Anterior cingulate cortex (tissue), 58 donors: ENCODE data around the gene KISS1.

Experiments used
- DNase-seq, 58 donors: peaks; one replicate each; lab custom pipeline; 2025; lab: John Stamatoyannopoulos, UW

KISS1 gene

DNA sequence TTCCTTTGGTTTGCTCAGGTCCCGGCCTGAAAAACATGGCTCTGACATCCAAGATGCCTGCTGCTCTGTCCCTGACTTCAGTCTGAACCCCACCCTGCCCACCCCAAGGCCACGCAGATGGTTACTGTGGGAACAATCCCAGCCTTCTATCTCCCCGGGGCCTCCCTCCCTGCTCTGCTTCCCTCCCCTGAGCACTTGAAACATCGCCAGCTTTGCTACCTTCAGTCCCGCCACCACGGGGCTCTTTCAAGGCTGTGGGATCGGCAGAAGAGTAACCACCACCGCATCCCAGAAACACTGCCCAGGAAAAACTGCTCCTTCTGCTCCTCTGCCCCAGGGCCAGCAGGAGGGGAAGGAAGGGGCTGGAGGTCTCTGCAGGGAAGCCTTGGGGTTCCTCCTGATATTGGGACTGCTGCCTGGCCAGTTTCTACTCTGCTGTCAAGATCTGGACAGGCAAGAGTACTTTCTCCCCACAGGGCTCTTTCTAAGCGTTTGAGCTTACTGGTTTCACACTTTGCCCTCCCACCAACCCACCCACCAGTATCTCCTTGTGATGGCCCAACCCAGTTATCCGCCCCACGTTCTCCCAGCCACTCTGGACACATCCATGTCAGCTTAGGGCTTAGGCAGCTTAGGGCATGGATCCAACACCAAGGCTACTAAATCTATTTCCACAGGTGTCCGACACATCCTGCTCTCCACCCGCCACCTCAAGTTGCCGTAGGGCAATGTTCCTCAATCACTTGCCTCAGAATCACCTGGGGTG is 52.8 kb downstream of the KISS1 start:
- DNase-seq = no peak

- no peak for DNase-seq
Observed at GRCh38 chr1:204142032-204142974, 54.0 kb downstream of the KISS1 start.

GRCh38 chr1:204141131-204141530 is 55.2 kb downstream of the KISS1 start:
- no peak for DNase-seq
